GM21390 (cell line): ENCODE results near the gene PDGFC.

Source experiments
- ATAC-seq: cut with Tn5 transposase; IDR thresholded peaks from one replicate; pipeline ENCODE4 v1.9.1; 2021; ENCODE audit not compliant: unreplicated experiment

The PDGFC gene

DNA sequence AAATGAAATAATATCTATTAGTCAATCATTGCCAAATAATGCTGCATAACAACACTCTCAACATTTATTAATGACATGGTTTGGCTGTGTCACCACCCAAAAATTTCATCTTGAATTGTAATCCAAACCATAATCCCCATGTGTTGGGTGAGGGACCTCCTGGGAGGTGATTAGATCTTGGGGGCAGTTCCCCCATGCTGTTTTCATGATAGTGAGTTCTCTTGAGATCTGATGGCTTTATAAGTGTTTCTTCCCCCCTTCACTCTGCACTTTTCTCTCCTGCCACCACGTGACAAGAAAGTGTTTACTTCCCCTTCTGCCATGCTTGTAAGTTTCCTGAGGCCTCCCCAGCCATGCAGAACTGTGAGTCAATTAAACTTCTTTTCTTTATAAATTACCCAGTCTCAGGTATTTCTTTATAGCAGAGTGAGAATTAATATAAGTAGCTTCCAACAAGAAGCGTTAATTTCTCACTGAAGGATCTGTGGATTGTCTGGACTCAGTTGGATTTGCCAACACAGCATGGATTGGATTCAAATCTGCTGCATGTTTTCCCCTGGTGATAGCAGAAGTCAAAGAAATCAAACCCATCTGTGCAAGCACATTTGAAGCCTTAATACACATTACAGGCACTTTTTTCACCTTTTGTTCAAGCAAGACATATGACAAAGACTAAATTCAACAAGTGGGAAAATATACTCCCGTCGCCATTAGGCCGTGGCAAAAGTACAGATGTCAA lies 216.6 kb downstream of the PDGFC start:
- no peak for ATAC-seq

DNA sequence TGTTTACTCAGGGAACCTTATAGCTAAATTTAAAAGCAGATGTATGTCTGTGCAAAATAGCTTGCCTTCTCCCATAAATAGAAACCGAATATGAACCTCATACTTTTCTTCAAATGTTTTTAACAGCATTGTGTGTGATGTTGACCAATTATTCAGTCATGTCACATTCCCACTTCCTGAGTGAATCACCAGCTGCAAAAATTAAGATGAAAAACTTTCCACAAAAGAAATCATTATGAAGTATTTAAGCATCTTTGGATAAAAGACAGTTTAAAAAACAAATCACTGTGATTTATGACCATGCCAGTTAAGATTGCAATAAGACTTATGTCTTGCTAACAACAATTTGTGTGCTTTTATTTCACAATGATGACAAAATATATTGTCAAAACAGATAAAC lies 220.1 kb downstream of the PDGFC start:
- no peak for ATAC-seq

DNA sequence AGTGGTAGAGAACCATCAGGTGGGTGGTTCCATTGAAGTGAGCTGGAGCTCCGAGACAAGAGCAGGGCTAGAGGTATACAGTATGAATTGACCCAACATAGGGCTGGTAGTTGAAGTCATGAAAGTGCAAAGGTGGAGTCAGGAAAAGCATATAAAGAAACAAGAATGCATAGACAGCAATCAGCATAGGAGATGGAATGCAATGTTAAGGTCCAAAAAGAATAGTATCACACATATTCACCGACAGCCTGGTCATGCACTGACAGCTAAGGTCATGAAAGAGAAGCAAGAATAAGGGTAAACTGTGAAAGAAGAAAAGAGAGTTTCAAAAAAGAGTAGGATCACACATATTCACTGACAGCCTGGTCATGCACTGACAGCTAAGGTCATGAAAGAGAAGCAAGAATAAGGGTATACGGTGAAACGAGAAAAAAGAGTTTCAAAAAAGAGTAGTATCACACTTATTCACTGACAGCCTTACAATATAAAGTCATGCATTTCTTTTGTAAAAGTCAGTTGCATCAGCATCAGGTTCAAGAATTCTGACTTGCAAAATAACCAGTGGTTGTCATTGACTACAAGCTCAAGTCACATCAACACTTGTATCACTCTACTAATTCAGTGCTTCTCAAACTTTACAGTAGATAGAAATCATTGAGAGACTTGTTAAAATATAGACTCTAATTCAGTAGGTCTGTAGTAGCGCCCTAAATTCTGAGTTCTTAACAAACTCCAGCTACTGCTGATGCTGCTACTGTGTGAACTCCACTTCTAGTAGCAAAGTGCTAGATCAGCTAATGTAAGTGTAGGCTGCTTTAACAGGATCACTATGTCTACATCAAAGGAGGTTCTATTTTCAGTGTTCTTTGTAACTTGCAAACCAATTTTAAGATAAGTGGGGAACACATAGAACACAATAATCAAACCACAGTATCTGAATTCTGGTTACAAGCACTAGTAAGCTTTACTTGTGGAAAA lies 221.9 kb downstream of the PDGFC start:
- no peak for ATAC-seq

DNA sequence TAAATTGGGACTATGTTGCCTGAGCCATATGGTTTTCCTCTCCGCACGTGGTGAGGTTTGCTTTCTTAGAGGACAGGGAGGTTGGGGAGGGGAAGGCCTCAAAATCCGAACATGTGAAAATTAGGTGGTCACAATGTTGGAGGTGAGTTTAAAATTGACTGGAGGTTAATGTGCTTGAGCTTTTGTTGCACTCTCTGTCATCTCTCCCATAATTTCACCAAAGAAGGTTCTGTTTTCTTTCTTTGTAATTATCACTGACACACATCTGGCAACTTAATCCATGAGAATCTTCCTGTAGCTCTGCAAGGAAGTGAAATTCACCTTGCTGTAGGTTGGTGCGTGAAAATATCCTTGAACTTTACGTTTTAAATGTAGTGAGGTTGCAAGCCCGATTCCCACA lies 225.5 kb downstream of the PDGFC start:
- ATAC-seq: no peak

DNA sequence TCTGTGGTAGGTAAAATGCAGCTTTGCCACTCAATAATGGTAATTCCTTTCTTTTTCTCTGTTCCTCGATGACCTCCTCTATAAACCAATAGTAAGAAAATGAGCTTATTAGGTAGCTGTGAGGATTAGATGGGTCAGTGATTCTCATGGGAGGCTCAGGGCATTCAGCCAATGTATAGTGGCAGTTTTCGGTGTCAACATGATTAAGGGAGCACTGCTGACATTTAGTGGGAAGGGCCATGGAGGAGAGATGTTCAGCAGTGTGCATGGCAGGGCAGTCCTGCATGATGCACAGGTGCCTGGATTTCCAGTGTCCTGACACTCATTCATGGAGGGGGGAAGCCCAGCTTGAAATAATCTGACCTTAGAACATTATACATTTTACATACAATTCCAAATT lies 232.8 kb downstream of the PDGFC start:
- ATAC-seq: no peak

DNA sequence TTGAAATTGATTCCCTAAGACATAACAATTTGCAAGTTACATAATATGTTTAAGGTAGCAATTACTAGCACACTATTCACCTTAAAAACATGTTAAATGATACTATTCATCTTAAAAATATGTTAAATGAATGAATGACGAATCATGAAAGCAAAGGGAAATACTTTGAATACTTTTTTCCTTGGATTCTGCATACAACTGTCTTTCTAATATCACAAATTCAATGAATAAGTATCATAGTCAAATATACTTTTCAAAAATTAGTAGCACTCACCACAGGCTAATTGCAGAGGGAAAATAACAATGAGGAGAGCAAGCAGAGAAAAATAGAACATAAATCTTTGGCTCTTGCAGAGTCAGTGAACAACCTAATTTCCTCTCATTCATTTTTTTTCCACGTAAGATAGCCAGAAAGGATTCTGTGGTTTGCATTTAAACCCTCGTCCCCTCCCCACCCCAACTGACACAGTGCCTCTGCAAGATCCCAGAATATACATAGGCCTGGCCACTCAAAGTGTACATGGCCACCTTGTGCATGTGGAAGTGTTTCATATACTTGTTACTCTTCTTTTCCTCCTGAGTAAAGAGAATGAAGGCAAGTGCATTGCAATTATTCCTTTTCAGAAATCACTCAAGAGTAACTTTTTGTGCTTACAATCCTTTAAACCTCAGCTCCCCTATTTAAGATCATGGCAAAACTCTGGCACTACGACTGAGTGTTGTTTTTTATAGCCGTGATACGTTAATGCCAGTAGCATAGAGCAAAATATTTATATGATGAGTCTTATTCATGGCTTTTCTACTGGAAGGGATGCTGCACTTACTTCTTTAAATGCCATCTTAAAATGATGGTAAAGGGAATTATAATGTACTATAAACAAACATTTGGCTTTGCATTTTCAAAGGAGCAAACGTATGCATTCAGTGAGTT lies 236.4 kb downstream of the PDGFC start:
- no peak for ATAC-seq

DNA sequence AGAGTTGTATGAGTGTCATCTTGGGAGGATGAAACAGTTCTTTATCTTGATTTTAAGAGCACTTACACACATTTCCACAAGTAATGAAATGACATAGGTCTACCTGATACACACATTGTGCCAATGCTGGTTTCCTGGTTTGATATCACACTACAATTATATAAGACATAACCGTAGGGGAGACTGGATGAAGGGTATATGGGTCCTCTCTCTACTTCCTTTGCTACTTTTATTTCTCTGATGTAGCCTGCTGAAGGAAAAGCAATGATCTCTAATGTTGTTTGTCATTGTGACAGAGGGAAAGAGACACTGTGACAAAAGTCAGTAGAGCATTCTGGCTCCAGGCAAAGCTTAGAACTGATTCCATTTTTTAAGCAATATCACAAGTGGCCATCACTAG lies 238.0 kb downstream of the PDGFC start:
- no peak for ATAC-seq

DNA sequence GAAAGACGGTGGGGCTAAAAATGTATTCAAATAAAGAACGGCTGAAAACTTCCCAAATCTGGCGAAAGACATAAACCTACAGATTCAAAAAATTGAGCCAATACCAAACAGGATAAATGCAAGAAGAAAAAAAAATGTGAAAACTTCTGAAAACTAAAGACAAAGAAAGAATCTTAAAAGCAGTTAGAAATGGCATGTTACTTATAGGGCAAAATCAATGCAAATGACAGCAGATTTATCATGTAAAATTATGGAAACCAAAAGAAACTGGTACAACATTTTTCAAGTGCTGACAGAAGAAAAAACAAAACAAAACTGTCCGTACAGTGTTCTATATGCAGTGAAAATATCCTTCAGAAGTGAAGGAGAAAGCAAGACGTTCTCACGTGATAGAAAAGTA lies 239.0 kb downstream of the PDGFC start:
- no peak for ATAC-seq

DNA sequence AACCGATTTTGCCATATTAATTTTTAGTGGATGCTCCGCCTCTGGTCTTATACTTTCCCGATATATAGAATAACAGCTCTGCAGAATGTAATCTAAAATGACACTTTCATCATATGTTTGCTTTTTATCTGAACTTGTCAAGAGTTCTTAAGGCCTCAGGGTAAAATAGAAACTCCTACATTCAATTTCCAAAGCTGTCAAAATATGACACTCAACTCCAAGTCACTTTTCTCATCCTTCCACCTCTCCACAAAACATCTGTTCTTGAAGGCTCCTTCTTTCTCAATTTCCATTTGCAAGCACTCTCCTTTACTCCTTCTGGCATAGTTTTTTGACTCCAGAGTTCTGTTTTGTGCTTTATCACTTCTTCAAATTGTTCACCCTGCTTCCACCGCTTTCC lies 242.2 kb downstream of the PDGFC start:
- no peak for ATAC-seq

DNA sequence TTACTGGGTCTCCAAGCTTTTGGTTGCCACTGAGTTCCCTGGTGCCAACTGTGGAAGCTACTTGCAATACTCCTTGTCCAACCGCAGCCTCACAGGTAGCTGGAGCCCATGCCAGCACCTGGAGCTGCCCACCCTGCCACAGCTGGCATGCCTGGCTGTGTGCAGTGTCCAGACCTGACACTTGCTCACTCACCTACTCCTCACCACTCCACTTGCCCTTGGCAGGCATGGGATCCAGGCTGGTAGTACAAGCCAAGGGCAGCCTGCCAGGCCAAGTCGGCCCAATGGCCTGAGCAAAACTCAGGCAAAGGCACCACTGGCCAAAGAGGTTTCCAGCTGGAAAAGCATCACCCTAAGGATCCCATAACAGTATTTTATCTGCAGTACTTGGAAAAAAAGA lies 246.3 kb downstream of the PDGFC start:
- no peak for ATAC-seq

DNA sequence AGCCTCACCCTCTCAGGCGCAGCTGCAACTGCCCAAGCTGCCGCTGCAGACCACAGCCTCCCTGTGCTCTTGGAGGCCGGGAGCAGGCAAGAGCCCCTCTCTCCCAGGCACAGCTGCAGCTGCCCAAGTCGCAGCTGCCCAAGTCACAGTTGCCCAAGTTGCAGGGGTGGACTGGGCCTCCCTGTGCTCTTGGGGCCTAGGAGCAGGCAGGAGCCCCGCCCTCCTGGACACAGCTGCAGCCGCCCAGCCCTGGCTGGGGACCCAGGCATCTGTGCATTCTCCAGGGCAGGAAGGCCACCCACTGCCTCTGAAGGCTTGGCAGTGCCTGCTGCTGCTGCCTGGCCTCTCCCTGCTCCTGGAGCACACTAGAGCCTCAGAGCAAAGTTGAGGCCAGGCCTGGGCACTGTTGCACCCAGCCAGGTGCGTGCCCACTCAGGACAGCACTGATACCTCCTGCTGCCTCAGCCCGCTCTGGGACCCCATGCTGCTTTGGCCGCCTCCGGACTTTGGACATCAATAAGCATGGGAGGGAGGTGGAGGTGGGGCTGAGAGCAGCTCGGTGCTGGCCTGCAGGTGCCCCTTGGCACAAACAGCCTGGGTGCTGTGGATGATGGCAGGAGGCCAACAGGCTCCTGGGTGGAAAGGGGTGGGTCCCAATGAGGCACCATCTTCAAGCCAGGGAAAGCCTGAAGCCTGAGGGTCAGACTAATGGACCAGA lies 247.5 kb downstream of the PDGFC start:
- no peak for ATAC-seq

DNA sequence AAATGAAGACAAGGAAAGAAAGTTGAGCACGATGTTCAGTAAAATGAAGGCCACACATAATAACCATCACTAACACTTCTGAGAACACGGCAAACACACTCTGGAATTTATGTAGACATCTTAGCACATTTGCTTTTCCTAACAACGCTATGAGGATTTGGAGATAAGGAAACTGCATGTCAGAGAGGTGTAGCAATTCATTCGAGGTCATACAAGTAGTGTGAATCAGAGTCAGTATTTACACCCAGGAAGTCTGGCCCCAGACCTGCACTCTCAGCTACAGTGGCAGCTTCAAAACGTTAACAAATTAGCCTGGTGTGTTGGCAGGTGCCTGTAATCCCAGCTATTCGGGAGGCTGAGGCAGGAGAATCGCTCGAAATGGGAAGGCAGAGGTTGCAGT lies 253.4 kb downstream of the PDGFC start:
- no peak for ATAC-seq

DNA sequence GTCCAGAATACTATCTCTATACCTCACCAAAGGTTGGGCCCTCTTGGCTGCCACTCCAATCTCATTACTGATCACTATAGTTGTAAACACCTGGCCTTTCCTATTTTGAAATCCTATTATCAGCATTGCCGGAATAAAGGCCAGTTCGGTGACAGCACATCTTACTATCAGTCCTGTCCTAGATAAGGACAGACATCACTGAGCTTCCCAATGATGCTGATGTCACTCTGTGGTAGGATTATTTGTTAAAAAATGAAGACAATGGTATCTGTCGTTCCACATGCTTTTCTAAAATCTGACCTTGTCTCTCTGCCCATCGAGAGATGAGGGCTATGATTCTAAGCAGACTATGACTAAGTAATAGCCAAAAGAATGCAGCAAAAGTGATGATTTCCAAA lies 260.4 kb downstream of the PDGFC start:
- ATAC-seq: no peak
